ENCODE data around the gene MACF1. TPM values are rescaled to one million over a fixed set of nuclear protein-coding genes. Genes with fewer than 3 reads are reported as not detected.

MACF1 gene
- total and polyA plus RNA-seq, 2 of the 13 experiments (the other 11 are each of a cell fraction or from before 2014, with no cell fraction given), result 36.7 to 65.4 TPM

GRCh38 chr1:39392851-39393573 lies 188.5 kb downstream of the MACF1 start:
- TF ChIP-seq TEAD3 (CRISPR knock-in tag; optimal IDR thresholded peaks at IDR 0.05; ENCODE audit: borderline replicate concordance) (no peak), NFKB2 (CRISPR knock-in tag; IDR thresholded peaks at IDR 0.05; ENCODE audit: borderline replicate concordance) (no peak), GABPB1 (CRISPR knock-in tag; IDR thresholded peaks at IDR 0.05) (no peak), ZNF274 (CRISPR knock-in tag; IDR thresholded peaks at IDR 0.05) (no peak), EP300 (IDR thresholded peaks at IDR 0.05; ENCODE audit: low read depth in 2 of 2, low read length in 2 of 2) (no peak), EP300 (CRISPR knock-in tag; IDR thresholded peaks at IDR 0.05; ENCODE audit: borderline replicate concordance) (no peak), NKX3-1 (CRISPR knock-in tag; IDR thresholded peaks at IDR 0.05) (no peak), ZFX (CRISPR knock-in tag; IDR thresholded peaks at IDR 0.05; ENCODE audit: low read depth) (no peak), ZNF343 (CRISPR knock-in tag; IDR thresholded peaks at IDR 0.05) (no peak), ZNF644 (CRISPR knock-in tag; IDR thresholded peaks at IDR 0.05; ENCODE audit: low read depth) (no peak)
- intact Hi-C loops (cut with micrococcal nuclease; ENCODE audit: unreplicated experiment) (loop anchor here (2.0 kb wide), 1 partner anchor 14 kb away; no protein-coding TSS in a partner anchor), in situ Hi-C loops (cut with HindIII; ENCODE audit: extremely low pct_ligation_motif_present, low pct_unique_long_range_greater_than_20kb) (no loop called here)
- no peak overlapping the region for H3K4me2 ChIP-seq (ENCODE audit: low read depth, low read length)
- peaks cover 6% of the 10 kb centered on the region for H3K79me2 ChIP-seq (ENCODE audit: insufficient read depth, low read length)
- CTCF ChIA-PET (ENCODE audit: low intra/inter-chr PET ratio, low total read pairs), result no interaction called here
- no peaks in the 10 kb centered on the region for H3K9me3 ChIP-seq (ENCODE audit: low read length)
- H3K27me3 ChIP-seq (ENCODE audit: control insufficient read depth in 1 of 2, insufficient read depth in 2 of 2, low read length in 2 of 2), result no peaks in the 10 kb centered on the region
- DNase-seq (ENCODE audit: low spot score), result no peak
- FAIRE-seq, result no peak
- ATAC-seq, result no peak
- no peak overlapping the region for H3K9ac ChIP-seq (ENCODE audit: insufficient read depth, low read depth, low read length)
- POLR2A ChIA-PET, result interaction anchor here (2.5 to 2.6 kb wide), 2 partner anchors 15 to 18 kb away, joined by 11 to 22 read pairs; no protein-coding TSS in a partner anchor
- peaks cover 6 to 14% of the 10 kb centered on the region in 2 experiments for H3K36me3 ChIP-seq (replicated peaks in 1 of 2; ENCODE audit: control insufficient read depth in 1 of 2, insufficient read depth in 2 of 2, low read length in 2 of 2)
- H3K4me3 ChIP-seq (replicated peaks in 1 of 3; ENCODE audit: insufficient read depth in 1 of 3, low read depth in 2 of 3, low read length in 3 of 3), result no peak overlapping the region
- WGBS (ENCODE audit: low lambda C conversion rate), result 84% methylated on average over 4 of the region's 4 CpGs
- H2AFZ ChIP-seq (ENCODE audit: low read length), result no peak overlapping the region
- BruUV-seq (replicated peaks), result no TSS peak
- H4K20me1 ChIP-seq (ENCODE audit: insufficient read depth, low read length), result no peaks in the 10 kb centered on the region
- peaks cover 53% of the 10 kb centered on the region for H3K4me1 ChIP-seq (ENCODE audit: insufficient read depth, low read length)
- H3K27ac ChIP-seq (ENCODE audit: extremely low read length, insufficient read depth, low read length), result peak overlapping the region; percentile 83

Measured in HepG2 (cell line).